Activated B cell treated with CpG ODN at 0.5 μM for 24 hours (primary cell): Measurements from ENCODE around the gene SNX30. TPM values are rescaled to one million over a fixed set of nuclear protein-coding genes. Genes with fewer than 3 reads are reported as not detected.

Source experiments
- ATAC-seq: fragments of 200-7000 bp; cut with Tn5 transposase; one replicate; pipeline ENCODE4 v1.10.0; 2021; ENCODE audit warnings: low read depth, mild to moderate bottlenecking, moderate library complexity
- CTCF ChIA-PET: fragments of 350-600 bp; sonication (Branson Sonifier 250); formaldehyde crosslinking; loops from one replicate; lab custom pipeline; 2021; ENCODE audit warnings: antibody characterized with exemption; lab: Charles Lee
- POLR2A ChIA-PET: fragments of 350-600 bp; sonication (Branson Sonifier 250); formaldehyde crosslinking; loops from one replicate; lab custom pipeline; 2021; ENCODE audit warnings: antibody characterized with exemption; lab: Charles Lee
- DNase-seq: peaks from one replicate; pipeline ENCODE4 v3.0.0; 2022
- H3K27ac Mint-ChIP-seq: one replicate; pipeline ENCODE4 v1.8.0; 2020; ENCODE audit warnings: mixed read lengths
- H3K27me3 Mint-ChIP-seq: one replicate; pipeline ENCODE4 v1.8.0; 2021; ENCODE audit warnings: mixed read lengths
- H3K36me3 Mint-ChIP-seq: one replicate; pipeline ENCODE4 v1.8.0; 2021; ENCODE audit warnings: low read depth, mixed read lengths
- H3K4me1 Mint-ChIP-seq: one replicate; pipeline ENCODE4 v1.8.0; 2021; ENCODE audit warnings: mixed read lengths
- H3K4me3 Mint-ChIP-seq: one replicate; pipeline ENCODE4 v1.8.0; 2020; ENCODE audit warnings: mild to moderate bottlenecking, mixed read lengths
- H3K9me3 Mint-ChIP-seq: one replicate; pipeline ENCODE4 v1.8.0; 2020; ENCODE audit warnings: mixed read lengths
- CTCF ChIP-seq: fragments of 200-600 bp; IDR thresholded peaks from one replicate; pipeline ENCODE4 v1.8.0; 2022; ENCODE audit warnings: antibody characterized with exemption, mild to moderate bottlenecking
- intact Hi-C: fragments of 100-400 bp; cut with micrococcal nuclease; formaldehyde crosslinking; loops from one replicate; pipeline ENCODE4 v1.15.1; 2024
- total RNA-seq: library from RNA; stranded (reverse); gene quantifications from 2 replicates; pipeline ENCODE4 v1.2.3, GENCODE V29; 2022

Gene SNX30
- total RNA-seq, 1 donor from 2014 or later = 6.5 TPM

GRCh38 chr9:112881331-112881730 lies 130.8 kb downstream of the SNX30 start:
- Mint-ChIP-seq H3K4me3 (no peak overlapping the region), H3K4me1 (no peaks in the 10 kb centered on the region), H3K27me3 (no peaks in the 10 kb centered on the region), H3K9me3 (no peaks in the 10 kb centered on the region), H3K36me3 (peaks cover 5% of the 10 kb centered on the region), H3K27ac (no peak overlapping the region)
- intact Hi-C loops = no loop called here
- ChIA-PET POLR2A (no interaction called here), CTCF (interaction anchor here (1.0 to 2.1 kb wide), 2 partner anchors 22 to 36 kb away, joined by 3 to 6 read pairs; no protein-coding TSS in a partner anchor)
- ATAC-seq (no peak), DNase-seq (no peak)
- no peak for TF ChIP-seq CTCF

GRCh38 chr9:112884101-112884500 lies 133.5 kb downstream of the SNX30 start:
- no peak for DNase-seq
- peaks cover 5% of the 10 kb centered on the region for H3K36me3 Mint-ChIP-seq

GRCh38 chr9:112884721-112885120 lies 134.2 kb downstream of the SNX30 start:
- ChIA-PET POLR2A (no interaction called here), CTCF (interaction anchor here (1.3 kb wide), 1 partner anchor 19 kb away, joined by 5 read pairs; no protein-coding TSS in a partner anchor)
- Mint-ChIP-seq H3K27me3 (peaks cover 5% of the 10 kb centered on the region), H3K27ac (no peak overlapping the region), H3K36me3 (peaks cover 5% of the 10 kb centered on the region), H3K4me1 (no peaks in the 10 kb centered on the region), H3K4me3 (no peak overlapping the region), H3K9me3 (no peaks in the 10 kb centered on the region)
- no peak for TF ChIP-seq CTCF
- intact Hi-C loops = no loop called here
- ATAC-seq (no peak), DNase-seq (no peak)

More at GRCh38 chr9:112884101-112884500, 133.5 kb downstream of the SNX30 start:
- Mint-ChIP-seq H3K9me3 (no peaks in the 10 kb centered on the region), H3K27ac (no peak overlapping the region), H3K4me1 (no peaks in the 10 kb centered on the region), H3K27me3 (no peaks in the 10 kb centered on the region), H3K4me3 (no peak overlapping the region)
- POLR2A ChIA-PET = no interaction called here
- CTCF ChIA-PET = interaction anchor here (1.3 kb wide), 1 partner anchor 19 kb away, joined by 5 read pairs; no protein-coding TSS in a partner anchor
- no peak for TF ChIP-seq CTCF
- intact Hi-C loops = no loop called here
- no peak for ATAC-seq

- TF ChIP-seq CTCF = no peak
- no peak for DNase-seq
- CTCF ChIA-PET = interaction anchor here (1.3 kb wide), 1 partner anchor 18 kb away, joined by 5 read pairs; no protein-coding TSS in a partner anchor
- intact Hi-C loops = no loop called here
- H3K36me3 Mint-ChIP-seq = peaks cover 5% of the 10 kb centered on the region
- ATAC-seq = no peak
- no peak overlapping the region for H3K4me3 Mint-ChIP-seq
- peaks cover 10% of the 10 kb centered on the region for H3K27me3 Mint-ChIP-seq
- POLR2A ChIA-PET = no interaction called here
- H3K9me3 Mint-ChIP-seq = no peaks in the 10 kb centered on the region
- H3K27ac Mint-ChIP-seq = no peak overlapping the region
- no peaks in the 10 kb centered on the region for H3K4me1 Mint-ChIP-seq
Observed at GRCh38 chr9:112885324-112885723, 134.8 kb downstream of the SNX30 start.

- intact Hi-C loops = no loop called here
- Mint-ChIP-seq H3K36me3 (no peaks in the 10 kb centered on the region), H3K27ac (no peak overlapping the region), H3K4me1 (no peaks in the 10 kb centered on the region), H3K9me3 (no peaks in the 10 kb centered on the region), H3K4me3 (no peak overlapping the region), H3K27me3 (peaks cover 12% of the 10 kb centered on the region)
- TF ChIP-seq CTCF = no peak
- POLR2A ChIA-PET = no interaction called here
- ATAC-seq (no peak), DNase-seq (no peak)
- CTCF ChIA-PET = interaction anchor here (1.3 kb wide), 1 partner anchor 16 kb away, joined by 6 read pairs; no protein-coding TSS in a partner anchor
Observed at GRCh38 chr9:112886351-112886750, 135.8 kb downstream of the SNX30 start.
